ENCODE measurements around the gene NADK.

DNA sequence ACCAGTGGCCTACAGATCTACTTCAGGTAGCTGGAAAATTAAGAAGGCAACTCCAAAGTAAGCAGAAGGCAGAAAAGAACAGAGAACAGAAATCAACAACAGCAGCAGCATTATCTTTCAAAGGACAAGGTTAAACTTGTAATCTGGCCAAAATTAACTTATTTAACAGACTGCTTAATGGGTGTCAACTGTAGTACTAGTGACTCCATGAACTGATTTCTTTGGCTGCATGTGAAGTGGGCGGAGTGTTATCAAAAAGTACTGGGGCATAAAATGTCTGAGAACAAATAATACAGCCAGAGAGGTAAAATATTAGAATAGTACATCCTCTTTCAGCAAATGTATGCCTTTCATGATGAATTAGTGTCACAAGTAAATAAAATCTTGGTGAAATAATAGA is 24.6 kb upstream of the NADK start:
- TF ChIP-seq CTCF (IDR thresholded peaks at IDR 0.05) (no peak), POLR2AphosphoS5 (IDR thresholded peaks at IDR 0.05) (no peak)

Data from prostate gland (tissue), 2 donors.